Panc1 (cell line): ENCODE measurements around the gene IFI16. TPM values are rescaled to one million over a fixed set of nuclear protein-coding genes. Genes with fewer than 3 reads are reported as not detected.
"Not testable (repeated sequence)": the region's sequence is repeated elsewhere in the genome, so short reads cannot be mapped to it uniquely, and the experiment has no call there.

Source experiments
- ATAC-seq: fragments of 200-7000 bp; cut with Tn5 transposase; 2 replicates; pipeline ENCODE4 v1.9.1; 2020; ENCODE audit warnings: mild to moderate bottlenecking, moderate library complexity
- BruUV-seq: library from RNA; stranded (reverse); fragments of 400-500 nt; replicated peaks from 2 replicates; lab custom pipeline; 2021; lab: Mats Ljungman, UMichigan
- CTCF ChIA-PET: fragments of 300-600 bp; sonication (Branson Sonifier 250); formaldehyde crosslinking; loops from one replicate; lab custom pipeline; 2022; ENCODE audit warnings: antibody characterized with exemption; lab: Charles Lee
- POLR2A ChIA-PET: fragments of 300-600 bp; sonication (Branson Sonifier 250); formaldehyde crosslinking; loops from one replicate; lab custom pipeline; 2022; ENCODE audit warnings: antibody characterized with exemption; lab: Charles Lee
- DNase-seq: peaks from one replicate; pipeline ENCODE4 v3.0.0-alpha.2; 2010; ENCODE audit warnings: low read depth, low spot score
- H3K27ac ChIP-seq: 2 replicates; pipeline ENCODE4 v1.5.1; 2011; ENCODE audit warnings: mild to moderate bottlenecking, low read length, inconsistent platforms
- H3K27me3 ChIP-seq: fragments of 200-500 bp; sonication (Bioruptor generic); 2 replicates; pipeline ENCODE4 v1.6.0; 2014; ENCODE audit warnings: low read length, inconsistent platforms; ENCODE audit not compliant: control insufficient read depth, insufficient read depth
- H3K36me3 ChIP-seq: fragments of 200-500 bp; sonication (Bioruptor generic); 2 replicates; pipeline ENCODE4 v1.5.1; 2014; ENCODE audit warnings: inconsistent platforms, mild to moderate bottlenecking, low read length, moderate library complexity; ENCODE audit not compliant: control insufficient read depth, insufficient read depth
- H3K4me1 ChIP-seq: 2 replicates; pipeline ENCODE4 v1.5.1; 2011; ENCODE audit warnings: inconsistent platforms, mild to moderate bottlenecking, low read length, moderate library complexity; ENCODE audit not compliant: control insufficient read depth, insufficient read depth
- H3K4me3 ChIP-seq, 2 experiments: 2 replicates each; pipeline ENCODE4 v1.5.1; 2011 to 2012; ENCODE audit warnings: low read depth in 2 of 2, low read length in 2 of 2, mild to moderate bottlenecking in 2 of 2, inconsistent platforms in 1 of 2, moderate library complexity in 1 of 2
- H3K9me3 ChIP-seq: fragments of 200-500 bp; sonication (Bioruptor generic); 2 replicates; pipeline ENCODE4 v1.5.1; 2014; ENCODE audit warnings: low read depth, mild to moderate bottlenecking, inconsistent platforms, low read length, moderate library complexity; ENCODE audit not compliant: control insufficient read depth, insufficient read depth
- CTCF ChIP-seq: fragments of 450-650 bp; IDR thresholded peaks from 2 replicates; pipeline ENCODE4 v1.5.1; 2017; ENCODE audit warnings: mild to moderate bottlenecking
- POLR2AphosphoS5 ChIP-seq: IDR thresholded peaks from 2 replicates; pipeline ENCODE4 v1.6.1; 2012; ENCODE audit warnings: mild to moderate bottlenecking, low read depth, low read length, moderate library complexity
- REST ChIP-seq, 2 experiments: IDR thresholded peaks; 2 replicates each; pipeline ENCODE4 v1.6.1; 2011 to 2012; ENCODE audit warnings: low read depth in 2 of 2, control low read depth in 1 of 2, low read length in 1 of 2, mild to moderate bottlenecking in 1 of 2, moderate library complexity in 1 of 2; ENCODE audit not compliant: insufficient read depth in 1 of 2
- SIN3A ChIP-seq: IDR thresholded peaks from 2 replicates; pipeline ENCODE4 v1.6.1; 2012; ENCODE audit warnings: low read depth, mild to moderate bottlenecking, low read length, moderate library complexity, borderline replicate concordance; ENCODE audit not compliant: insufficient read depth
- TCF7L2 ChIP-seq: IDR thresholded peaks from 2 replicates; pipeline ENCODE4 v1.6.1; 2011; ENCODE audit warnings: mild to moderate bottlenecking, low read depth, low read length, inconsistent platforms
- in situ Hi-C: cut with HindIII; loops from 2 replicates; pipeline ENCODE4 v1.10.0; 2016; ENCODE audit warnings: low sequenced_read_pairs, low pct_unique_long_range_greater_than_20kb
- intact Hi-C: fragments of 100-400 bp; cut with micrococcal nuclease; formaldehyde crosslinking; loops from one replicate; pipeline ENCODE4 v1.10.0; 2022; ENCODE audit not compliant: unreplicated experiment
- total RNA-seq: library from RNA; stranded (reverse); gene quantifications from one replicate; pipeline ENCODE4 v1.2.1, GENCODE V29; 2021; ENCODE audit not compliant: unreplicated experiment

IFI16 gene
- total RNA-seq, 1 experiment from 2014 or later = 0.36 TPM

- CTCF ChIA-PET, H3K27ac ChIP-seq, POLR2A ChIA-PET, H3K9me3 ChIP-seq, H3K27me3 ChIP-seq, intact Hi-C loops, ATAC-seq, H3K36me3 ChIP-seq, H3K4me3 ChIP-seq, in situ Hi-C loops, BruUV-seq, H3K4me1 ChIP-seq, DNase-seq: not testable (repeated sequence)
These were observed 17.1 kb downstream of the IFI16 start for GRCh38 chr1:159026841-159027240.

- DNase-seq = no peak
- H3K4me3 ChIP-seq = no peak overlapping the region
- TF ChIP-seq SIN3A (no peak), REST (IDR thresholded peaks at IDR 0.05; ENCODE audit: insufficient read depth in 1 of 2, low read depth in 2 of 2, low read length in 1 of 2) (no peak), CTCF (no peak), TCF7L2 (no peak), POLR2AphosphoS5 (no peak)
- H3K27me3 ChIP-seq = no peaks in the 10 kb centered on the region
- ChIA-PET POLR2A (no interaction called here), CTCF (no interaction called here)
- no peak overlapping the region for H3K27ac ChIP-seq
- ATAC-seq = no peak
- intact Hi-C loops = no loop called here
- H3K4me1 ChIP-seq = no peaks in the 10 kb centered on the region
- in situ Hi-C loops = no loop called here
- no TSS peak for BruUV-seq
- no peaks in the 10 kb centered on the region for H3K9me3 ChIP-seq
- H3K36me3 ChIP-seq = no peaks in the 10 kb centered on the region
These were observed 20.6 kb downstream of the IFI16 start for GRCh38 chr1:159030311-159030710.

GRCh38 chr1:159030877-159031447 is 21.3 kb downstream of the IFI16 start:
- in situ Hi-C loops = no loop called here
- POLR2A ChIA-PET = no interaction called here
- no peaks in the 10 kb centered on the region for H3K36me3 ChIP-seq

More at GRCh38 chr1:159030877-159031447, 21.3 kb downstream of the IFI16 start:
- no peaks in the 10 kb centered on the region for H3K4me1 ChIP-seq
- DNase-seq = no peak
- H3K27ac ChIP-seq = no peak overlapping the region
- no peak for ATAC-seq
- CTCF ChIA-PET = no interaction called here
- intact Hi-C loops = no loop called here
- no peak overlapping the region for H3K4me3 ChIP-seq
- TF ChIP-seq SIN3A = no peak
- no peak for TF ChIP-seq REST (IDR thresholded peaks at IDR 0.05; ENCODE audit: insufficient read depth in 1 of 2, low read depth in 2 of 2, low read length in 1 of 2)
- TF ChIP-seq CTCF = no peak
- no peak for TF ChIP-seq TCF7L2
- no peak for TF ChIP-seq POLR2AphosphoS5
- no peaks in the 10 kb centered on the region for H3K27me3 ChIP-seq
- H3K9me3 ChIP-seq = no peaks in the 10 kb centered on the region
- no TSS peak for BruUV-seq
